Large intestine (tissue), 3 donors: ENCODE data around the gene DOCK7. TPM values are rescaled to one million over a fixed set of nuclear protein-coding genes. Genes with fewer than 3 reads are reported as not detected.
"Not testable (repeated sequence)": the region's sequence is repeated elsewhere in the genome, so short reads cannot be mapped to it uniquely, and the experiment has no call there.

Source experiments
- DNase-seq, 2 donors: peaks; one replicate each; pipeline versions ENCODE4 v3.0.0 to v3.0.0-alpha.2; 2013
- H3K27ac ChIP-seq: one replicate; pipeline ENCODE4 v1.5.1; 2013; ENCODE audit warnings: low read length
- H3K27me3 ChIP-seq: 2 replicates; pipeline ENCODE4 v1.6.1; 2013; ENCODE audit warnings: low read length; ENCODE audit not compliant: control insufficient read depth, insufficient read depth
- H3K36me3 ChIP-seq: 2 replicates; pipeline ENCODE4 v1.6.1; 2013; ENCODE audit warnings: low read length; ENCODE audit not compliant: control insufficient read depth, insufficient read depth
- H3K4me1 ChIP-seq: one replicate; pipeline ENCODE4 v1.6.1; 2013; ENCODE audit warnings: low read length; ENCODE audit not compliant: control insufficient read depth, insufficient read depth
- H3K4me3 ChIP-seq: one replicate; pipeline ENCODE4 v1.5.1; 2013; ENCODE audit warnings: low read length
- H3K9me3 ChIP-seq: one replicate; pipeline ENCODE4 v1.6.1; 2013; ENCODE audit warnings: mild to moderate bottlenecking, low read depth, low read length, moderate library complexity; ENCODE audit not compliant: control insufficient read depth
- WGBS: methylation state at CpG from one replicate; pipeline ENCODE4 v1.1.5; 2013; ENCODE audit warnings: low lambda C conversion rate; ENCODE audit not compliant: insufficient coverage; 5-methylcytosine and 5-hydroxymethylcytosine counted together
- polyA plus RNA-seq: library from polyadenylated mRNA; unstranded; fragments of 120-200 nt; gene quantifications from one replicate; pipeline ENCODE4 v1.2.1, GENCODE V29; 2013

DOCK7 gene
- polyA plus RNA-seq, 1 donor: 29.8 TPM

GRCh38 chr1:62613890-62614289 is 74.3 kb downstream of the DOCK7 start:
- DNase-seq: no peak
- H3K4me3 ChIP-seq: no peak overlapping the region
- H3K9me3 ChIP-seq: no peaks in the 10 kb centered on the region
- no peaks in the 10 kb centered on the region for H3K4me1 ChIP-seq
- WGBS: 80% methylated on average over 1 of the region's 1 CpG
- H3K36me3 ChIP-seq: peaks cover 8% of the 10 kb centered on the region
- H3K27me3 ChIP-seq: no peaks in the 10 kb centered on the region
- no peak overlapping the region for H3K27ac ChIP-seq

DNA sequence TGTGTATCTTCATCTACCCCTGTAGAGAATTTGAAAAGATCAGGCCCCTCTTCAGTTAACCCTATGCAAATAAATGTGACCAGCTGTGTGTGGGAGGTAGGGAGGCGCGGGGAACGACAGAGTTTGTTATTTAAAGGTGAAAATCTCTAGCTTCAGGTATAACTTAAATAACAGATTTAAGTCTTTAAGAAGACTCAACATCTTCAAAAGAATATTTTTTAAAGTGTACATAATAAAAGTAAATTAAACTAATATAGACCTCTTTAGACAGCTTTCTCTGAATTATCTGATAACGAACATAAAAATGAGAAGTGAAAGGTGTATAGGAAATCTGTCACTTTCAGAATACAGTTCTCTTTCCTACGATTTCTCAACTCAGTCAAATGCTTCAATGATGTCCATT is 74.9 kb downstream of the DOCK7 start:
- Histone ChIP-seq H3K27me3 (no peaks in the 10 kb centered on the region), H3K36me3 (peaks cover 5% of the 10 kb centered on the region), H3K9me3 (no peaks in the 10 kb centered on the region), H3K27ac (no peak overlapping the region), H3K4me3 (no peak overlapping the region), H3K4me1 (peaks cover 4% of the 10 kb centered on the region)
- WGBS: 84% methylated on average over 2 of the region's 5 CpGs
- DNase-seq: no peak

GRCh38 chr1:62612770-62613169 is 75.4 kb downstream of the DOCK7 start:
- H3K27me3 ChIP-seq: no peaks in the 10 kb centered on the region
- WGBS: 83% methylated on average over 1 of the region's 2 CpGs
- no peak overlapping the region for H3K4me3 ChIP-seq
- no peak overlapping the region for H3K27ac ChIP-seq
- H3K9me3 ChIP-seq: no peaks in the 10 kb centered on the region
- DNase-seq: no peak
- peaks cover under 1% of the 10 kb centered on the region for H3K36me3 ChIP-seq
- H3K4me1 ChIP-seq: peaks cover 6% of the 10 kb centered on the region

DNA sequence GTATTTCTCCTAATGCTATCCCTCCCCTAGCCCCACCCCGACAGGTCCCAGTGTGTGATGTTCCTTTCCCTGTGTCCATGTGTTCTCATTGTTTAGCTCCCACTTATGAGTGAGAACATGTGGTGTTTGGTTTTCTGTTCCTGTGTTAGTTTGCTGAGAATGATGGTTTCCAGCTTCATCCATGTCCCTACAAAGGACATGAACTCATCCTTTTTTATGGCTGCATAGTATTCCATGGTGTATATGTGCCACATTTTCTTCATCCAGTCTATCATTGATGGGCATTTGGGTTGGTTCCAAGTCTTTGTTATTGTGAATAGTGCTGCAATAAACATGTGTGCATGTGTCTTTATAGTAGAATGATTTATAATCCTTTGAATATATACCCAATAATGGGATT is 77.6 kb downstream of the DOCK7 start:
- H3K4me1 ChIP-seq, H3K9me3 ChIP-seq, H3K36me3 ChIP-seq, H3K27ac ChIP-seq, H3K4me3 ChIP-seq, DNase-seq, H3K27me3 ChIP-seq: not testable (repeated sequence)
- WGBS: no CpG with 5 or more reads among the region's 1 CpG

DNA sequence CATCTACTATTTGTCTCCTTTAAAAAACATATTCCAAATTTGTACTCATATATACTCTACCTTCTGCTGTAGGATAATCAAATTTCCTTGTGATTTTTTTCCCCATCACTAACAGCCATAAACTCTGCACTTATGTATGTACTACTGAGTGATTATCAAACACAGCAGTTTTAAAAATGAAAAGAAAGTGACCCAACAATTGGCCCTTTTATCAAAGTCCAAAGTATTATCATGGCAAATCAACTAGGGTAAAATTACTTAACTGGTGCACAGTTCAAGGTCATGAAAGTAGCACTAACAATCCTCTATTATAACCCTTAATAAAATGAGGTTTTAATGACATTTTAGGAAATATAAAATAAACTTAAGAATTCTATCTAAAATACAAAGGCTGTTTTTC is 79.3 kb downstream of the DOCK7 start:
- Histone ChIP-seq H3K36me3 (no peaks in the 10 kb centered on the region), H3K27me3 (no peaks in the 10 kb centered on the region), H3K4me1 (peaks cover 6% of the 10 kb centered on the region), H3K9me3 (no peaks in the 10 kb centered on the region), H3K27ac (no peak overlapping the region), H3K4me3 (no peak overlapping the region)
- DNase-seq: peak; percentile 3 to 45

GRCh38 chr1:62601457-62601856 is 86.7 kb downstream of the DOCK7 start:
- H3K27ac ChIP-seq: no peak overlapping the region
- H3K4me1 ChIP-seq: no peaks in the 10 kb centered on the region
- H3K4me3 ChIP-seq: no peak overlapping the region
- no peak for DNase-seq
- H3K27me3 ChIP-seq: no peaks in the 10 kb centered on the region
- H3K36me3 ChIP-seq: no peaks in the 10 kb centered on the region
- 100% methylated on average over 1 of the region's 2 CpGs for WGBS
- H3K9me3 ChIP-seq: no peaks in the 10 kb centered on the region

DNA sequence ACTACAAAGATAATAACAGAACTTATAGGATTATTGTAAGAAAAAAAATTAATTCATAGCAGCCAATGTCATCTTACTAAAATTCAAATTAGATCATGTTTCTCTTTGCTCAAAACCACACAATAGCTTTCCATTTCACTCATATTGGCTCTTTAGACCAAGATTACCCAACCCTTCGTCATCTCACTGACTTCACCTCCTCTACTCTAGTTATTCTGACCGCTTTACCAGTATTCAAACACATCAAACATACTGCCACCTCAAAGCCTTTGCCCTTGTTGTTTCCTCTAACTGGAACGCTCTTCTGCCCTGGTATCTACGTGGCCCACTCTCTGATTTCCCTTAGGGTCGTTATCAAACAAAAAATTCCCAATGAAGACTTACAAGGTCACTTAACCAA is 89.1 kb downstream of the DOCK7 start:
- Histone ChIP-seq H3K36me3 (no peaks in the 10 kb centered on the region), H3K9me3 (no peaks in the 10 kb centered on the region), H3K4me1 (no peaks in the 10 kb centered on the region), H3K27ac (no peak overlapping the region), H3K4me3 (no peak overlapping the region), H3K27me3 (no peaks in the 10 kb centered on the region)
- DNase-seq: no peak
- 93% methylated on average over 3 of the region's 5 CpGs for WGBS

DNA sequence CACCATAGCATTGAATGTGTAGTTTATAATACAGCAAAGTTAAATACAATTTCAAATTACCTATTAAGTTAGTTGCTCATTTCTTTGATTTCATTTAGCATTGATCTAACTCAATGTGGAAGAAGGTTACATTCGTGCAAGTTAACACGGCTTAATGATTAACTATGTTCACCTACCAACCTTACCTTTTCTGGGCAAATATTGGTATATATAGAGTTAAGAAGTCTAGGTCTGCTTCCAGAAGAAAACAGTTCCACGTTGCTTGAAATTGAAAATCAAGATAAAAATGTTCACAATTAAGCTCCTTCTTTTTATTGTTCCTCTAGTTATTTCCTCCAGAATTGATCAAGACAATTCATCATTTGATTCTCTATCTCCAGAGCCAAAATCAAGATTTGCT is 90.9 kb downstream of the DOCK7 start, which contains the start of gene ANGPTL3:
Gene ANGPTL3, plus strand, starts transcription at position 240 of the 400 bp plus-strand sequence. Its CDS starts 47 bp downstream, at position 287.
- no peaks in the 10 kb centered on the region for H3K9me3 ChIP-seq
- H3K36me3 ChIP-seq: no peaks in the 10 kb centered on the region
- peak; percentile 4 to 44 for DNase-seq
- H3K4me1 ChIP-seq: no peaks in the 10 kb centered on the region
- H3K4me3 ChIP-seq: peak within 1 kb of the TSS; percentile 33
- H3K27me3 ChIP-seq: no peaks in the 10 kb centered on the region
- WGBS: 25% methylated on average over 1 of the region's 3 CpGs
- no peak within 1 kb of the TSS for H3K27ac ChIP-seq

DNA sequence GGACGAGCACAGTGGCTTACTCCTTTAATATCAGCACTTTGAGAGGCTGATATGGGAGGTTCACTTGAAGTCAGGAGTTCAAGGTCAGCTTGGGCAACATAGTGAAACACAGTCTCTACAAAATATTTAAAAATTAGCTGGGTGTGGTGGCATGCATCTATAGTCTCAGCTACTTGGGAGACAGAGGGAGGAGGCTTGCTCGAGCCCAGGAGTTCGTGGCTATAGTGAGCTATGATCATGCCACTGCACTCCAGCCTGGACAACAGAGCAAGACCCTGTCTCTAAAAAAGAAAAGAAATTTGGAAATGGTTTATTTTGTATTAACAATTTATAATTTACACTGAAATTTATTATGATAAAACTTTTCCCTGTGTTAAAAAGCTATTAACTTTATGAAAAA is 92.5 kb downstream of the DOCK7 start:
- no peak overlapping the region for H3K27ac ChIP-seq
- no peaks in the 10 kb centered on the region for H3K4me1 ChIP-seq
- H3K4me3 ChIP-seq: no peak overlapping the region
- DNase-seq: no peak
- H3K36me3 ChIP-seq: no peaks in the 10 kb centered on the region
- H3K27me3 ChIP-seq: no peaks in the 10 kb centered on the region
- no peaks in the 10 kb centered on the region for H3K9me3 ChIP-seq
- WGBS: no CpG with 5 or more reads among the region's 3 CpGs

DNA sequence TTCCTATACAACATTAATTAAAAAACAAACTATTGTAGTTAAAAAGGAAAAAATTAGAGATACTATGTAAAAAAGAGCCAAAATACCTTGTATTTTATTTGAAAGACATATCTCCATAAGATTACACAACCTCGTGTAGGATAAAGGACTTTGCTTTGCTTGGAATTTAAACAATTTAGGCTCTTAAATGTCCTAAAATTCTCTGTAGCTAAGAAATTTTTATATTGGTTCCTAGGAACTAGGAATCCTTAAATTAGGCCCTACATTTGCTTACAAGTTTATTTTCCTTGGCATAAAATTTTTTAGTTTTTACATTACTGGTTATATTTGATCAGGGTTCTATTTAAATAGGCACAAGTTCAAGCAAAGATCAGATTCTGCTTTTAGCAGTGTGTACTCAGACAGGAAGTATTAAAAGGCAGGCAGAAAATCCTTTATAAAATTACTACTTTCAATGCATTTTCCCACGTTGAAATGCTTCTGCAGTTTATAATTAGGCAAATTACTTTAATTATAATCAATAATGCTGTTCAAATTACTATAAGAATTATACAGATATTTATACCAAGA is 94.3 kb downstream of the DOCK7 start:
- DNase-seq: no peak
- Histone ChIP-seq H3K4me1 (no peaks in the 10 kb centered on the region), H3K4me3 (no peak overlapping the region), H3K36me3 (no peaks in the 10 kb centered on the region), H3K27ac (no peak overlapping the region), H3K9me3 (no peaks in the 10 kb centered on the region), H3K27me3 (no peaks in the 10 kb centered on the region)
- WGBS: 33% methylated on average over 1 of the region's 2 CpGs

GRCh38 chr1:62590970-62591368 is 97.2 kb downstream of the DOCK7 start:
- Histone ChIP-seq H3K27me3 (no peaks in the 10 kb centered on the region), H3K27ac (no peak overlapping the region), H3K9me3 (no peaks in the 10 kb centered on the region), H3K4me3 (no peak overlapping the region), H3K36me3 (no peaks in the 10 kb centered on the region), H3K4me1 (no peaks in the 10 kb centered on the region)
- no CpG with 5 or more reads among the region's 1 CpG for WGBS
- DNase-seq: no peak
